Ovary (tissue), 9 donors: Measurements from ENCODE around the gene HMCES. TPM values are rescaled to one million over a fixed set of nuclear protein-coding genes. Genes with fewer than 3 reads are reported as not detected.

Experiments
- DNase-seq, 5 donors: peaks; one replicate each; pipeline ENCODE4 v3.0.0-alpha.2; 2019 to 2020
- H3K27ac ChIP-seq, 2 donors: fragments of 200-600 bp; one replicate each; pipeline versions ENCODE4 v1.5.1 to v1.8.0; 2019 to 2022
- H3K27me3 ChIP-seq: fragments of 200-600 bp; one replicate; pipeline ENCODE4 v1.8.0; 2022
- H3K36me3 ChIP-seq: fragments of 200-600 bp; sonication (generic); one replicate; pipeline ENCODE4 v1.5.1; 2019
- H3K4me1 ChIP-seq: one replicate; pipeline ENCODE4 v1.8.1; 2013; ENCODE audit warnings: mild to moderate bottlenecking, moderate library complexity; ENCODE audit not compliant: insufficient read depth
- H3K4me3 ChIP-seq: fragments of 200-600 bp; sonication (generic); one replicate; pipeline ENCODE4 v1.5.1; 2017
- H3K9me3 ChIP-seq, 2 donors: fragments of 200-600 bp in 1 of 2; sonication (generic) in 1 of 2; one replicate each; pipeline versions ENCODE4 v1.5.1 to v1.8.1; 2013 to 2019; ENCODE audit warnings: mild to moderate bottlenecking in 1 of 2, moderate library complexity in 1 of 2
- EP300 ChIP-seq: sonication (generic); formaldehyde crosslinking; IDR thresholded peaks from one replicate; pipeline ENCODE4 v1.6.1; 2017; ENCODE audit warnings: antibody characterized with exemption
- POLR2A ChIP-seq: fragments of 450-650 bp; IDR thresholded peaks from one replicate; pipeline ENCODE4 v1.6.1; 2017; ENCODE audit warnings: antibody characterized with exemption, mild to moderate bottlenecking, moderate library complexity
- WGBS, 3 donors: extraction: QIAGEN DNeasy Blood & Tissue Kit in 1 of 3; methylation state at CpG; one replicate each; pipeline versions ENCODE4 v1.1.5 to v1.1.7; 2013 to 2017; 5-methylcytosine and 5-hydroxymethylcytosine counted together
- intact Hi-C, 4 donors: fragments of 100-400 bp; cut with DNase I; formaldehyde crosslinking; loops; one replicate each; pipeline versions ENCODE4 v1.11.0 to v1.15.1; 2022 to 2023
- polyA plus RNA-seq, 2 donors: library from polyadenylated mRNA; stranded (reverse); fragments of 200-250 nt in 1 of 2; fragments of 350-450 nt in 1 of 2; fragmentation: Illumina TruSeq in 1 of 2; extraction: RNeasy Lipid Tissue Mini Kit (QIAGEN cat#74804) in 1 of 2; gene quantifications; one replicate each; pipeline ENCODE4 v1.2.3, GENCODE V29; 2013 to 2014
- total RNA-seq, 7 donors: library from RNA; depleted of rRNA in 2 of 7; stranded (reverse); fragments of >200 nt in 2 of 7; fragmentation: NEBNext Ultra II Directional in 3 of 7; extraction: Animal tissue kit (Norgen Biotek cat#: 25700) in 3 of 7; gene quantifications; one replicate each; pipeline versions ENCODE4 v1.1.0 to v1.2.4, GENCODE V29; 2016 to 2023
- TF ChIP-seq, protein P1 (sequence below), 3 donors: fragments of 450-650 bp in 2 of 3; fragments of 200-600 bp in 1 of 3; IDR thresholded peaks; one replicate each; pipeline versions ENCODE4 v1.5.1 to v1.8.0; 2016 to 2022; ENCODE audit warnings: antibody characterized with exemption in 3 of 3, mild to moderate bottlenecking in 1 of 3
- donor health status: DM: no; HTN: no; CAD: no; lungs with moderate emphysema.
- donor health status: DM: no; HTN: no; CAD: no.
- donor health status: Bipolar disorder and iron deficiency.
- donor health status: DM: yes; HTN: yes; CAD: no.
- donor health status: DM: no; HTN: no; CAD: no.
- donor health status: DM: yes; HTN: yes; CAD: no.

The HMCES gene
- total and polyA plus RNA-seq, 9 donors = 15.5 to 44.5 (median 35.2) TPM

DNA sequence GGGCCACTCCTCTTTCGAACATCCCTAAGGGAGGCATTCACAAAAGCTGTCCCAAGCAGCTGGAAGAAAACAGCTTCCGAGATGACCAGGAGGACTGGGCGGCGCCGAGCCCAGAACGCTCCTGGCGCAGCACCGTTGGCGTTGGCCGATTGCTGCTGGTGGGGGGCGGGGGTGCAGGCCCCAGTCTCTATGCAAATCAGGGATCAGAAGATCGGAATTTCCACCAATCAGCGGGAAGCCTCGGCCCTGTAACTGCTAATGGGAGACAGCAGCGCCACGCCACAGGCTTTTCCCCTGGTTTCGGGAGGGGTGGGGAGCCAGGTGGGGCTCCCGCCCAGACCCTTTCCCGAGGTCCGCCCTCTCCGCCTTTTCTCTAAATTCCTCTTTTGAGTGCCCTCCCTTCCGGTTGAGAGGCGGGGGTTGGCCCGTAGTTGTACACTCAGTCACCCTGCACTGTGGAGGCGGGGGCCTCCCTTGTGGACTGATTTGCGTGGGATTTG, 27.0 kb downstream of the HMCES start:
- Histone ChIP-seq H3K36me3 (no peaks in the 10 kb centered on the region), H3K4me1 (no peaks in the 10 kb centered on the region), H3K4me3 (peak overlapping the region; percentile 9), H3K27ac (peak overlapping the region; percentile 5 to 79), H3K9me3 (no peaks in the 10 kb centered on the region), H3K27me3 (no peaks in the 10 kb centered on the region)
- intact Hi-C loops = no loop called here
- peak; percentile 91 to 93 (median 91) for DNase-seq
- TF ChIP-seq, protein P1, sequence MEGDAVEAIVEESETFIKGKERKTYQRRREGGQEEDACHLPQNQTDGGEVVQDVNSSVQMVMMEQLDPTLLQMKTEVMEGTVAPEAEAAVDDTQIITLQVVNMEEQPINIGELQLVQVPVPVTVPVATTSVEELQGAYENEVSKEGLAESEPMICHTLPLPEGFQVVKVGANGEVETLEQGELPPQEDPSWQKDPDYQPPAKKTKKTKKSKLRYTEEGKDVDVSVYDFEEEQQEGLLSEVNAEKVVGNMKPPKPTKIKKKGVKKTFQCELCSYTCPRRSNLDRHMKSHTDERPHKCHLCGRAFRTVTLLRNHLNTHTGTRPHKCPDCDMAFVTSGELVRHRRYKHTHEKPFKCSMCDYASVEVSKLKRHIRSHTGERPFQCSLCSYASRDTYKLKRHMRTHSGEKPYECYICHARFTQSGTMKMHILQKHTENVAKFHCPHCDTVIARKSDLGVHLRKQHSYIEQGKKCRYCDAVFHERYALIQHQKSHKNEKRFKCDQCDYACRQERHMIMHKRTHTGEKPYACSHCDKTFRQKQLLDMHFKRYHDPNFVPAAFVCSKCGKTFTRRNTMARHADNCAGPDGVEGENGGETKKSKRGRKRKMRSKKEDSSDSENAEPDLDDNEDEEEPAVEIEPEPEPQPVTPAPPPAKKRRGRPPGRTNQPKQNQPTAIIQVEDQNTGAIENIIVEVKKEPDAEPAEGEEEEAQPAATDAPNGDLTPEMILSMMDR (IDR thresholded peaks at IDR 0.05) = peak in 1 of 3 donors; percentile 19
- TF ChIP-seq POLR2A (peak; percentile 44), EP300 (no peak)
- 2 to 6% (median 6%) methylated on average over 26 of the region's 26 CpGs for WGBS, 3 donors

DNA sequence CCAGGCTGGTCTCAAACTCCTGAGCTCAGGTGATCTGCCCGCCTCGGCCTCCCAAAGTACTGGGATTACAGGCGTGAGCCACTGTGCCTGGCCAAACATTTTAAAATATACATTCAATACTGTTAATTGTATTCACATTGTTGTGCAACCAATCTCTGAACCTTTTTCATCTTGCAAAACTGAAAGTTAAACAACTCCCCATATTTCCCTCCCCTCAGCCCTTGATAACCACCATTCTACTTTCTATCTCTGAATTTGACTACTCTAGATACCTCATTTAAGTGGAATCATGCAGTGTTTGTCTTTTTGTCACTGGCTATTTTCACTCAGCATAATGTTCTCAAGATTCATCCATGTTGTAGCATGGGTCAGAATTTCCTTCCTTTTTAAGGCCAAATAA, 30.0 kb downstream of the HMCES start:
- H3K36me3 ChIP-seq = no peaks in the 10 kb centered on the region
- DNase-seq = no peak
- intact Hi-C loops = no loop called here
- TF ChIP-seq POLR2A = no peak
- TF ChIP-seq, protein P1 (IDR thresholded peaks at IDR 0.05) = no peak
- no peak for TF ChIP-seq EP300
- H3K4me3 ChIP-seq = no peak overlapping the region
- no peak overlapping the region for H3K27ac ChIP-seq
- no peaks in the 10 kb centered on the region for H3K9me3 ChIP-seq
- 92 to 100% (median 99%) methylated on average over 3 of the region's 3 CpGs for WGBS, 3 donors
- H3K4me1 ChIP-seq = peaks cover 2% of the 10 kb centered on the region
- no peaks in the 10 kb centered on the region for H3K27me3 ChIP-seq

DNA sequence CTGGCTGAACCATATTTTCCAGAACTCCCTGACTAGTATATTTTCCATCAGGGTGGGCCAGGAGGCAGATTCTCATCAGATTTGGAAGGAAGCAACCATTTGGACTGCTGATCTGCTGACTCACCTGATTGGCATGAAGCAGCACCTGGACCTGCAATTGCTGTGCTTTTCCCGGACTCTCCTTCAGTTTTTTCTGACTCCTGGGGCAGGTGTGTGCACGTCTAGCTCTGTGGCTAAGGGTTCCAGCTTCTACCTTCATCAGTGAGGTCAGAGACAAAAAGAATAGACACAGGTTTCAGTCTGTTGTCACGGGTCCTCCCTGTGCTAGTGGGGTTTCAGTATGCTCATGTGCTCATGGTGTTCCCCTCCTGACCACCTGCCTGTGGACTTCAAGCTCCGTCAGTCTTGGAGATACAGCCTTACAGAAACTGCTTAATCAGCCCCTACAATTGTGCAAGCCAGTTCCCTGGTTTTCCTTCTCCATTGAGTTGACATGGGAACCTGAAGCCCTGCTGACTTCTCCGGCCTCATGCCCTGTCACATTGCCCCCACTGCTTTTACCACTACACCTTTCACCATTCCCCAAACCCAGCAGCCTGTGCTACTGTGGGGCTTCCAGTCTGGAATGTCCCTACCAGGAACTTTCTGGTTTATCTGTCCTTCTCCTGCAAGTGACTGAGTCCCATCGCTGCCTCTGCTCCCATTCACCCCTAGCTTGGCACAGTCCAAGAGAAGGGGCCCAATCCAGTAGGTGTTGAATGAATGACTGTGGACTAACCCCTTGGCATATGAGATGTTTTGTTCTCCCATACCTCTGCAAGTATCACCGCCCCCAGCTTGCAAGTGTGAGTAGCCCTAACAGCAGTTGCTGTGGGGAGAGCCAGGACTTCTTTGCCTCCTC, 31.7 kb downstream of the HMCES start:
- Histone ChIP-seq H3K4me1 (peaks cover 6% of the 10 kb centered on the region), H3K9me3 (no peaks in the 10 kb centered on the region), H3K27me3 (no peaks in the 10 kb centered on the region), H3K36me3 (no peaks in the 10 kb centered on the region), H3K4me3 (no peak overlapping the region), H3K27ac (no peak overlapping the region)
- WGBS, 3 donors = 78 to 86% (median 78%) methylated on average over 7 of the region's 7 CpGs
- TF ChIP-seq, protein P1 (IDR thresholded peaks at IDR 0.05) = no peak
- TF ChIP-seq POLR2A (no peak), EP300 (no peak)
- intact Hi-C loops = loop anchor here in 2 of 4 donors (10.0 kb wide), 2 partner anchors 124 to 126 kb away; partner anchors contain the start of genes CNBP (in 1 of the 2) and MBD4 (in 1 of the 2)
- DNase-seq = no peak

DNA sequence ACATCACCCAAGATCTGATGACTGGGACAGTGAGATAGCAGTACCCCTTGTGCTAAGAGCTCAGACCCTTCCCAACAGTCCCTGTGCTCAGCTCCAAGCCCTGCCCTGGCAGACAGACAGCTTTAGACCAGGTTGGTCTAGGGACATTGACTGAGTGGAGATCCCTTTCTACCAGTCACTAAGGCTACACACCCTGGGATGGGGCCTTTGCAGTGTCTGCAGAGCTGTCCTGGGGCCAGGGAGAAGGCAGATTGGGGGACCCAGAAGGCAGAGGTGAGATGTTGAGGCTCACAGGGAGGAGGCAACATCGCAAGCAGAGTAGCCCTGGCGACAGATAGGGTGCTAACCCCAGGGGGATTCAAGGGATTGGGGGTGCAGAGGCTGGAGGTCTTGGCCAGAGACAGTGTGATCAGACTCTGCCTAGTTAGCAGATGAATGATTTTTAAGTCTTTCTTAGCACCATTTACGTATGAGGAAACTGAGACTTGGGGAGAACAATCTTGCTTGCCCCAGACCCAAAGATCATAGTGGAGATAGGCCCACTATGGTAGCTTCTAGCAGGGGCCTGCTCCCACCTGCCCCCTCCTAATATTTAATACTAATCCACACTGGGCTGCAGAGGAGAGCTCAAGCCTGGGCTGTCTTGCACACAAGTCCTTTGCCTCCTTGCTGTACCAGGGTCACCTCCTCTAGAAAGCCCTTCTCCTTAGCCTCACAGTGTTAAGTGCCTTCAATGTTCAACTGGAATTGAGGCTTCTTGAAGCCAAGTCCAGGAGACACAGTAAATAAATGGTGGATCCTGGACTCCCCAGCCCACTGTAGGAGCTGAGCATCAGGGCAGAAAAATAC, 32.6 kb downstream of the HMCES start:
- peaks cover 6% of the 10 kb centered on the region for H3K4me1 ChIP-seq
- intact Hi-C loops = loop anchor here in 2 of 4 donors (10.0 kb wide), 2 partner anchors 124 to 126 kb away; partner anchors contain the start of genes CNBP (in 1 of the 2) and MBD4 (in 1 of the 2)
- no peaks in the 10 kb centered on the region for H3K9me3 ChIP-seq
- no peak overlapping the region for H3K4me3 ChIP-seq
- no peak for DNase-seq
- no peak for TF ChIP-seq POLR2A
- TF ChIP-seq, protein P1 (IDR thresholded peaks at IDR 0.05) = no peak
- H3K27me3 ChIP-seq = no peaks in the 10 kb centered on the region
- H3K36me3 ChIP-seq = no peaks in the 10 kb centered on the region
- WGBS, 3 donors = 88 to 95% (median 93%) methylated on average over 3 of the region's 3 CpGs
- no peak overlapping the region for H3K27ac ChIP-seq
